Hematopoietic multipotent progenitor cell treated with erythropoietin and hydrocortisone succinate and interleukin-3 and kit ligand, for 4 days (in vitro differentiated cells): ENCODE results near the gene ADRB1.
A peak's percentile ranks its signal among the peaks of the same experiment; 100 is the strongest.

Source experiments
- DNase-seq: peaks from one replicate; pipeline ENCODE4 v3.0.0-alpha.2; 2015

The ADRB1 gene

GRCh38 chr10:114043532-114044246, at the start of gene ADRB1:
Gene ADRB1 (plus strand): TSS chr10:114043866. CDS start chr10:114044133, 267 bp downstream.
- peak; percentile 76 for DNase-seq

- DNase-seq = no peak
Observed at GRCh38 chr10:113995201-113995600, 48.5 kb upstream of the ADRB1 start.

- DNase-seq = no peak
Observed at GRCh38 chr10:113997428-113997827, 46.2 kb upstream of the ADRB1 start.

- DNase-seq = no peak
Observed at GRCh38 chr10:113999531-113999930, 44.1 kb upstream of the ADRB1 start.

- no peak for DNase-seq
Observed at GRCh38 chr10:114000457-114001010, 43.1 kb upstream of the ADRB1 start.

GRCh38 chr10:114002422-114002821, 41.2 kb upstream of the ADRB1 start:
- DNase-seq = peak; percentile 9

GRCh38 chr10:114003161-114003941, 40.3 kb upstream of the ADRB1 start:
- no peak for DNase-seq

GRCh38 chr10:114009281-114009996, 34.2 kb upstream of the ADRB1 start:
- DNase-seq = no peak

- DNase-seq = no peak
Observed at GRCh38 chr10:114010316-114010715, 33.4 kb upstream of the ADRB1 start.

GRCh38 chr10:114012650-114013049, 31.0 kb upstream of the ADRB1 start:
- no peak for DNase-seq

GRCh38 chr10:114015708-114016107, 28.0 kb upstream of the ADRB1 start:
- DNase-seq = no peak

GRCh38 chr10:114017271-114017670, 26.4 kb upstream of the ADRB1 start:
- no peak for DNase-seq

- no peak for DNase-seq
Observed at GRCh38 chr10:114017873-114018272, 25.8 kb upstream of the ADRB1 start.

- no peak for DNase-seq
Observed at GRCh38 chr10:114019226-114019625, 24.4 kb upstream of the ADRB1 start.

- DNase-seq = no peak
Observed at GRCh38 chr10:114021154-114021553, 22.5 kb upstream of the ADRB1 start.

GRCh38 chr10:114021717-114022680, 21.7 kb upstream of the ADRB1 start:
- DNase-seq = no peak

GRCh38 chr10:114022766-114023597, 20.7 kb upstream of the ADRB1 start:
- DNase-seq = peak; percentile 12

GRCh38 chr10:114024876-114025610, 18.6 kb upstream of the ADRB1 start:
- DNase-seq = peak; percentile 93

GRCh38 chr10:114025611-114026130, 18.0 kb upstream of the ADRB1 start:
- no peak for DNase-seq
